Adrenal gland (tissue), 12 donors: ENCODE measurements around the gene MGMT. TPM values are rescaled to one million over a fixed set of nuclear protein-coding genes. Genes with fewer than 3 reads are reported as not detected.
A peak's percentile ranks its signal among the peaks of the same experiment; 100 is the strongest.

Experiments used
- DNase-seq, 7 donors: peaks; one replicate each; pipeline ENCODE4 v3.0.0-alpha.2; 2019 to 2020
- H3K27ac ChIP-seq, 5 donors: fragments of 200-600 bp; sonication (generic) in 4 of 5; 1 replicate in 3 of 5; 2 replicates in 2 of 5; pipeline versions ENCODE4 v1.5.1 to v1.8.0; 2016 to 2020; ENCODE audit warnings: mild to moderate bottlenecking in 1 of 5
- H3K27me3 ChIP-seq: fragments of 200-600 bp; 2 replicates; pipeline ENCODE4 v1.8.0; 2021
- H3K36me3 ChIP-seq, 2 donors: fragments of 200-600 bp; replicated peaks in 1 of 2; 1 replicate in 1 of 2; 2 replicates in 1 of 2; pipeline versions ENCODE4 v1.5.1 to v1.8.0; 2018 to 2022
- H3K4me1 ChIP-seq, 2 donors: fragments of 200-600 bp; replicated peaks in 1 of 2; 1 replicate in 1 of 2; 2 replicates in 1 of 2; pipeline versions ENCODE4 v1.5.1 to v1.8.0; 2018 to 2021
- H3K4me3 ChIP-seq, 4 donors: fragments of 200-600 bp; sonication (generic) in 3 of 4; one replicate each; pipeline ENCODE4 v1.5.1; 2016 to 2018
- H3K9me3 ChIP-seq, 3 donors: fragments of 200-600 bp; sonication (generic) in 1 of 3; replicated peaks in 1 of 3; 1 replicate in 2 of 3; 2 replicates in 1 of 3; pipeline versions ENCODE4 v1.5.1 to v1.8.0; 2016 to 2021
- POLR2A ChIP-seq, 2 donors: fragments of 450-650 bp; IDR thresholded peaks; one replicate each; pipeline ENCODE4 v1.6.1; 2017; ENCODE audit warnings: antibody characterized with exemption in 2 of 2, mild to moderate bottlenecking in 2 of 2, moderate library complexity in 1 of 2
- WGBS, 4 donors: extraction: QIAGEN DNeasy Blood & Tissue Kit in 2 of 4; methylation state at CpG; one replicate each; pipeline versions ENCODE4 v1.1.5 to v1.1.7; 2013 to 2017; 5-methylcytosine and 5-hydroxymethylcytosine counted together
- intact Hi-C, 2 donors: fragments of 100-400 bp; cut with DNase I; formaldehyde crosslinking; loops; one replicate each; pipeline versions ENCODE4 v1.14.1 to v1.15.0; 2022 to 2023
- polyA plus RNA-seq, 3 donors: library from polyadenylated mRNA; stranded (reverse); fragments of 200-250 nt in 2 of 3; fragments of 350-450 nt in 1 of 3; fragmentation: Illumina TruSeq in 1 of 3; extraction: RNeasy Lipid Tissue Mini Kit (QIAGEN cat#74804) in 1 of 3; gene quantifications; one replicate each; pipeline ENCODE4 v1.2.3, GENCODE V29; 2013 to 2014
- total RNA-seq, 9 donors: library from RNA; depleted of rRNA in 4 of 9; stranded (reverse); fragments of >200 nt in 4 of 9; fragments of 120-200 nt in 1 of 9; fragmentation: NEBNext Ultra II Directional in 1 of 9; extraction: Animal tissue kit (Norgen Biotek cat#: 25700) in 1 of 9; gene quantifications; one replicate each; pipeline versions ENCODE4 v1.1.0 to v1.2.4, GENCODE V29; 2013 to 2023
- TF ChIP-seq, protein P1 (sequence below), 6 experiments: fragments of 450-650 bp in 4 of 6; fragments of 200-600 bp in 2 of 6; sonication (generic) in 1 of 6; IDR thresholded peaks; 1 replicate in 5 of 6; 2 replicates in 1 of 6; pipeline versions ENCODE4 v1.5.1 to v1.8.0; 2016 to 2021; ENCODE audit warnings: antibody characterized with exemption in 6 of 6, mild to moderate bottlenecking in 2 of 6, moderate library complexity in 1 of 6
- donor health status: healthy with polysubstance abuse.
- donor health status: Bipolar disorder and iron deficiency.
- donor health status: DM: yes; HTN: yes; CAD: no.
- donor health status: DM: no; HTN: no; CAD: no.
- donor health status: DM: no; HTN: no; CAD: no.
- donor health status: DM: yes; HTN: yes; CAD: no.

Gene MGMT
- total and polyA plus RNA-seq, 12 donors, result 3.8 to 35.8 (median 21.2) TPM

DNA sequence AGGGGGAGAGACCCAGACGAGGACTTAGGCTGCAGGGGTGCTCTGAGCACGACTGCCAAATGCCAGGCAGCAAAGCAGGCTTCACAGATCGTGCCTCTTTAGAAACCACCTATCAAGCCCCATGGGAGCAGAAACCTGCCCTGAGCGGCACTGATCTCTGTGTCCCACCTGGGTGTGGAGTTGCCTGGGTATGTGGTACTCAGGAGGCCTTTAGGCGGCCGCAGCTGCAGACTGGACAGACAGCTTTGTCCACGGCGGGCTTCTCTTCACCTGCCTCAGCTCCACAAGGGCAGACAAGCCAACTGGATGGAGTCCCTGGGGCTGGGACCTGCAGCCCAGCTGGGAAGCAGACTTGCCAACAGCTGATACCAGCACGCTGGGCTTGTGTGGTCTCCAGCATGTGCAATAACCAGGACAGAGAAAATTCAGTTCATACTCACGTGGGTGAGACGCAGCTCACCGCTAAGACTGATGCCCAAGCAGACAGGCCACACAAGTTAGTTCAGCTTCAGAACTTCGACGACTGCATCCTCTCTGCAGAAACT is 333.8 kb downstream of the MGMT start:
- TF ChIP-seq, protein P1, sequence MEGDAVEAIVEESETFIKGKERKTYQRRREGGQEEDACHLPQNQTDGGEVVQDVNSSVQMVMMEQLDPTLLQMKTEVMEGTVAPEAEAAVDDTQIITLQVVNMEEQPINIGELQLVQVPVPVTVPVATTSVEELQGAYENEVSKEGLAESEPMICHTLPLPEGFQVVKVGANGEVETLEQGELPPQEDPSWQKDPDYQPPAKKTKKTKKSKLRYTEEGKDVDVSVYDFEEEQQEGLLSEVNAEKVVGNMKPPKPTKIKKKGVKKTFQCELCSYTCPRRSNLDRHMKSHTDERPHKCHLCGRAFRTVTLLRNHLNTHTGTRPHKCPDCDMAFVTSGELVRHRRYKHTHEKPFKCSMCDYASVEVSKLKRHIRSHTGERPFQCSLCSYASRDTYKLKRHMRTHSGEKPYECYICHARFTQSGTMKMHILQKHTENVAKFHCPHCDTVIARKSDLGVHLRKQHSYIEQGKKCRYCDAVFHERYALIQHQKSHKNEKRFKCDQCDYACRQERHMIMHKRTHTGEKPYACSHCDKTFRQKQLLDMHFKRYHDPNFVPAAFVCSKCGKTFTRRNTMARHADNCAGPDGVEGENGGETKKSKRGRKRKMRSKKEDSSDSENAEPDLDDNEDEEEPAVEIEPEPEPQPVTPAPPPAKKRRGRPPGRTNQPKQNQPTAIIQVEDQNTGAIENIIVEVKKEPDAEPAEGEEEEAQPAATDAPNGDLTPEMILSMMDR (IDR thresholded peaks at IDR 0.05), result no peak
- TF ChIP-seq POLR2A (IDR thresholded peaks at IDR 0.05), result no peak
- Histone ChIP-seq H3K27ac (no peak overlapping the region), H3K4me1 (no peaks in the 10 kb centered on the region), H3K9me3 (peaks cover 0 to 9% (median 0%) of the 10 kb centered on the region in 3 donors), H3K27me3 (no peaks in the 10 kb centered on the region), H3K36me3 (no peaks in the 10 kb centered on the region), H3K4me3 (no peak overlapping the region)
- WGBS, 4 donors, result 63 to 77% (median 73%) methylated on average over 9 to 14 of the region's 14 CpGs
- peak in 1 of 7 donors; percentile 30 for DNase-seq
- intact Hi-C loops, result no loop called here

DNA sequence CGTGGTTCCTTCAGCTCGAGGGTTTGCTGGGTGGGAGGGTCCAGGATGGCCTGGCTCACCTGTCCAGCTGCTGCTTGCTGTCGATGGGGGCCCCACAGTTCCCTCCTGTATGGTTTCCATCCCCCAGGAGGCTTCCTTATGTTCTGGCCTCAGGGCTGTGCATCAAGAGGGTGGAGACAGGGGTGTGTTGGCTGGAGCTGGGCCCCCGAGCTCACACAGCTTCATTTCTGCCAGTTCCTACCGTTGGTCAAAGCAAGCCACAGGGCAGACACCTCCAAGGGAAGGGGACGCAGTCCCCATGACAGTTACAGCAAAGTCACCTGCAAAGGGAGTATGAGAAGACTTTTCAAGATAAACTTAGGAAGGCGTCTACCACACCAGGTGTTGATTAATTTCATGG is 340.2 kb downstream of the MGMT start:
- peak in 1 of 7 donors; percentile 41 for DNase-seq
- Histone ChIP-seq H3K4me1 (no peaks in the 10 kb centered on the region), H3K27ac (no peak overlapping the region), H3K9me3 (peaks cover 0 to 9% (median 0%) of the 10 kb centered on the region in 3 donors), H3K4me3 (no peak overlapping the region), H3K36me3 (no peaks in the 10 kb centered on the region), H3K27me3 (no peaks in the 10 kb centered on the region)
- TF ChIP-seq, protein P1 (IDR thresholded peaks at IDR 0.05), result no peak
- no peak for TF ChIP-seq POLR2A (IDR thresholded peaks at IDR 0.05)
- intact Hi-C loops, result no loop called here
- 78 to 83% (median 80%) methylated on average over 6 to 7 of the region's 7 CpGs for WGBS, 4 donors

DNA sequence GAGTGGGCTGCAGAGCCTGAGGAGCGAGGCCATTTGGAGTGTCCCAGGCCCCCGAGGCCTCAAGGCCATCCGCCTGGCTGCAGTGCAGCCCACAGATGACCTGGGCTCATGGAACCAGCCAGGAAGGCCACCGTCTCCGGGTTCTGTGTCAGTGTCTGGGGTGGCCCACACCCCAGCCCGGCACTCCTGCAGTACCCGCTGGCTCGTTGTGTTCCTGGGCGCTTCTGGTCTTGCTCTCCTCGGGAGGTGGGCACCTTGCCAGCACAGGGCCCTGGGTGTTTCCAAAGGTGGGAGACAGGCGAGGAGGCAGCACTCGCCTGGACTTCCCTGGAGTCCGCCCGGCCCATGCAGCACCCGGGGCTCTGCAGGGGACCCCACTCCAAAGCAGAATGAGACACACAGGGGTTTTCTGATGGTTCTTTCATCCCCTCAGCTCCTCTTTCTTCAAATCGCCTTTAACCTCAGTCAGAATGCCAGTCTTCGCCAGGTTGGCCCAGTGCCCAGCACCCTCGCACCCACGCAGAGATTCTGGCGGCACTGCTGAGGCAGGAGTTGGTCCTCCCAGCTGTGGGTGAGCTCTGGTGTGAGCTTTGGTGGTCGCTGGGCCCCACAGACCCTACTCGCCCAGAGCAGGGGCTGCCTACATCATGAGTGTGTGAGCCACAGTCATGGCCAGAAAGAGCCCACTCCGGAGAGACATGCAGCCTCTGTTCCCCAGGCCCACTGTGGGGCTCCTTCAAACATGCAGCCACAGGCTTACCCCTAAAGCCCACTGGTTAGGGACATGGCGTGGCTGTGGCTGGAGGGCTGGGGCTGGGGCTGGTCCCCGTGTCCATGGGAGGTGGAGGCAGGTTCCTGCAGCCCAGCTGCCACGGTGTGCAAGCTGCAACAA is 341.3 kb downstream of the MGMT start:
- WGBS, 4 donors, result 73 to 81% (median 76%) methylated on average over 20 to 26 of the region's 26 CpGs
- Histone ChIP-seq H3K27me3 (no peaks in the 10 kb centered on the region), H3K36me3 (no peaks in the 10 kb centered on the region), H3K27ac (no peak overlapping the region), H3K4me1 (no peaks in the 10 kb centered on the region), H3K4me3 (no peak overlapping the region), H3K9me3 (peaks cover 0 to 9% (median 0%) of the 10 kb centered on the region in 3 donors)
- intact Hi-C loops, result no loop called here
- DNase-seq, result peak in 1 of 7 donors; percentile 38
- TF ChIP-seq, protein P1 (IDR thresholded peaks at IDR 0.05), result no peak
- no peak for TF ChIP-seq POLR2A (IDR thresholded peaks at IDR 0.05)

DNA sequence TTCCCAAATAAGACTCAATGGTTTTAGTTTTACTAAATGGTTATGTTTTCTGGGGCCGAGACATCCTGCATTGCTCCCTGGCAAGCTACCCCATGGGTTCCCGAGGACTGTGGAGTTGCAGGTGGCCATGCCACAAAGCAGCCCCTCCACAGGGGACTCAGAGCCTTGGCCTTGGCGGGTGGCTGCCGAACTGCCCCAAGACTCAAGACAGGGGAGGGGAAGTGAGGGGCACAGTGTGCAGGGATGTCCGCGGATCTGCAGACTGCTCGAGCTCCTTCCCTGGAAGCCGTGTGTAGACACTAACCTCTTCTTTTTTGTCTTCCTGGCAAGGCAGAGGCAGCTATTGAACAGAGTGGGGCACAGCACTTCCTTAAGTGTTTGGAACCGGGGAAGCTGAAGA is 342.4 kb downstream of the MGMT start:
- peak in 1 of 7 donors; percentile 31 for DNase-seq
- 78 to 83% (median 80%) methylated on average over 4 to 9 of the region's 9 CpGs for WGBS, 4 donors

More for the DNA sequence above, 342.4 kb downstream of the MGMT start:
- H3K9me3 ChIP-seq, result no peaks in the 10 kb centered on the region
- H3K27me3 ChIP-seq, result no peaks in the 10 kb centered on the region
- H3K4me1 ChIP-seq, result no peaks in the 10 kb centered on the region
- no peak overlapping the region for H3K27ac ChIP-seq
- TF ChIP-seq, protein P1 (IDR thresholded peaks at IDR 0.05), result no peak
- no peak for TF ChIP-seq POLR2A (IDR thresholded peaks at IDR 0.05)
- H3K4me3 ChIP-seq, result no peak overlapping the region
- no peaks in the 10 kb centered on the region for H3K36me3 ChIP-seq
- intact Hi-C loops, result no loop called here
